Glutamatergic neuron (in vitro differentiated cells): ENCODE results near the gene NBEAL1. TPM values are rescaled to one million over a fixed set of nuclear protein-coding genes. Genes with fewer than 3 reads are reported as not detected.

Source experiments
- DNase-seq: peaks from one replicate; pipeline ENCODE4 v3.0.0; 2022
- H3K27ac Mint-ChIP-seq: one replicate; pipeline ENCODE4 v1.8.0; 2020; ENCODE audit warnings: mild to moderate bottlenecking, mixed read lengths, inconsistent platforms; ENCODE audit not compliant: unreplicated experiment
- H3K27me3 Mint-ChIP-seq: one replicate; pipeline ENCODE4 v1.8.0; 2020; ENCODE audit warnings: mild to moderate bottlenecking, moderate library complexity, mixed read lengths, inconsistent platforms; ENCODE audit not compliant: unreplicated experiment
- H3K36me3 Mint-ChIP-seq: one replicate; pipeline ENCODE4 v1.8.0; 2020; ENCODE audit warnings: mild to moderate bottlenecking, mixed read lengths, inconsistent platforms; ENCODE audit not compliant: unreplicated experiment
- H3K4me1 Mint-ChIP-seq: one replicate; pipeline ENCODE4 v1.8.0; 2020; ENCODE audit warnings: mild to moderate bottlenecking, low read depth, mixed read lengths, inconsistent platforms; ENCODE audit not compliant: unreplicated experiment
- H3K4me3 Mint-ChIP-seq: one replicate; pipeline ENCODE4 v1.8.0; 2020; ENCODE audit warnings: mild to moderate bottlenecking, mixed read lengths, inconsistent platforms; ENCODE audit not compliant: unreplicated experiment
- H3K9me3 Mint-ChIP-seq: one replicate; pipeline ENCODE4 v1.8.0; 2020; ENCODE audit warnings: mild to moderate bottlenecking, moderate library complexity, mixed read lengths, inconsistent platforms; ENCODE audit not compliant: unreplicated experiment
- CTCF ChIP-seq: fragments of 200-600 bp; sonication (generic); IDR thresholded peaks from one replicate; pipeline ENCODE4 v1.5.0; 2021; ENCODE audit not compliant: partially characterized antibody, unreplicated experiment
- total RNA-seq: library from RNA; stranded (reverse); fragmentation: NEBNext Ultra II Directional; extraction: Animal tissue kit (Norgen Biotek cat#: 25700); gene quantifications from one replicate; pipeline ENCODE4 v1.2.1, GENCODE V29; 2021; ENCODE audit not compliant: unreplicated experiment

The NBEAL1 gene
- total RNA-seq, 1 donor from 2014 or later, result 19.0 TPM

GRCh38 chr2:203195331-203196036 is 180.8 kb downstream of the NBEAL1 start:
- Mint-ChIP-seq H3K4me1 (no peaks in the 10 kb centered on the region), H3K4me3 (no peak overlapping the region), H3K27me3 (no peaks in the 10 kb centered on the region), H3K36me3 (peaks cover 2% of the 10 kb centered on the region), H3K27ac (no peak overlapping the region), H3K9me3 (no peaks in the 10 kb centered on the region)
- no peak for DNase-seq
- TF ChIP-seq CTCF, result no peak

GRCh38 chr2:203200866-203201265 is 186.2 kb downstream of the NBEAL1 start:
- H3K27me3 Mint-ChIP-seq, result no peaks in the 10 kb centered on the region
- DNase-seq, result no peak
- no peak overlapping the region for H3K4me3 Mint-ChIP-seq
- no peak for TF ChIP-seq CTCF
- no peaks in the 10 kb centered on the region for H3K4me1 Mint-ChIP-seq
- H3K9me3 Mint-ChIP-seq, result peaks cover 1% of the 10 kb centered on the region
- H3K36me3 Mint-ChIP-seq, result peaks cover 4% of the 10 kb centered on the region
- H3K27ac Mint-ChIP-seq, result no peak overlapping the region

GRCh38 chr2:203201426-203201825 is 186.8 kb downstream of the NBEAL1 start:
- peaks cover 4% of the 10 kb centered on the region for H3K9me3 Mint-ChIP-seq
- no peaks in the 10 kb centered on the region for H3K27me3 Mint-ChIP-seq

GRCh38 chr2:203209538-203209937 is 194.9 kb downstream of the NBEAL1 start:
- no peaks in the 10 kb centered on the region for H3K27me3 Mint-ChIP-seq

More at GRCh38 chr2:203201426-203201825, 186.8 kb downstream of the NBEAL1 start:
- no peak for DNase-seq
- Mint-ChIP-seq H3K4me1 (no peaks in the 10 kb centered on the region), H3K4me3 (no peak overlapping the region), H3K36me3 (peaks cover 7% of the 10 kb centered on the region), H3K27ac (no peak overlapping the region)
- no peak for TF ChIP-seq CTCF

More at GRCh38 chr2:203209538-203209937, 194.9 kb downstream of the NBEAL1 start:
- TF ChIP-seq CTCF, result no peak
- DNase-seq, result no peak
- Mint-ChIP-seq H3K4me3 (no peak overlapping the region), H3K4me1 (peaks cover 3% of the 10 kb centered on the region), H3K27ac (no peak overlapping the region), H3K36me3 (peaks cover 7% of the 10 kb centered on the region), H3K9me3 (peaks cover 4% of the 10 kb centered on the region)
